ENCODE results near the gene LDB1.

The LDB1 gene

GRCh38 chr10:102154466-102155116 is 34.4 kb upstream of the LDB1 start:
- TF ChIP-seq CTCF (IDR thresholded peaks at IDR 0.05; ENCODE audit: borderline replicate concordance, insufficient read depth, low read depth, low read length), result no peak
- H3K4me3 ChIP-seq (ENCODE audit: low read depth, low read length), result no peak overlapping the region

- peak overlapping the region; percentile 96 for H3K4me3 ChIP-seq (ENCODE audit: low read depth, low read length)
- no peak for TF ChIP-seq CTCF (IDR thresholded peaks at IDR 0.05; ENCODE audit: borderline replicate concordance, insufficient read depth, low read depth, low read length)
These were observed 33.0 kb upstream of the LDB1 start for GRCh38 chr10:102153093-102153620.

GRCh38 chr10:102152545-102152890 is 32.4 kb upstream of the LDB1 start:
- TF ChIP-seq CTCF (IDR thresholded peaks at IDR 0.05; ENCODE audit: borderline replicate concordance, insufficient read depth, low read depth, low read length), result no peak
- peak overlapping the region; percentile 96 for H3K4me3 ChIP-seq (ENCODE audit: low read depth, low read length)

- no peak for TF ChIP-seq CTCF (IDR thresholded peaks at IDR 0.05; ENCODE audit: borderline replicate concordance, insufficient read depth, low read depth, low read length)
- H3K4me3 ChIP-seq (ENCODE audit: low read depth, low read length), result peak within 1 kb of the TSS; percentile 96
These were observed 31.8 kb upstream of the LDB1 start, which contains the start of gene NOLC1 for GRCh38 chr10:102151774-102152544. Gene NOLC1 (plus strand): TSS chr10:102152389. CDS start chr10:102152411, 22 bp downstream.

- no peak for TF ChIP-seq CTCF (IDR thresholded peaks at IDR 0.05; ENCODE audit: borderline replicate concordance, insufficient read depth, low read depth, low read length)
- H3K4me3 ChIP-seq (ENCODE audit: low read depth, low read length), result peak overlapping the region; percentile 39
These were observed 31.0 kb upstream of the LDB1 start for GRCh38 chr10:102150970-102151773.

- no peak overlapping the region for H3K4me3 ChIP-seq (ENCODE audit: low read depth, low read length)
- TF ChIP-seq CTCF (IDR thresholded peaks at IDR 0.05; ENCODE audit: borderline replicate concordance, insufficient read depth, low read depth, low read length), result no peak
These were observed 28.1 kb upstream of the LDB1 start for GRCh38 chr10:102148275-102148674.

Data from GM12875 (cell line).